ENCODE measurements around the gene TMEM178A.
"Not testable (repeated sequence)": the region's sequence is repeated elsewhere in the genome, so short reads cannot be mapped to it uniquely, and the experiment has no call there.

Gene TMEM178A

GRCh38 chr2:39649511-39649910, 16.2 kb upstream of the TMEM178A start:
- no peak for DNase-seq

- DNase-seq = no peak
These were observed 15.2 kb upstream of the TMEM178A start for GRCh38 chr2:39650468-39650867.

- DNase-seq = not testable (repeated sequence)
These were observed 9.5 kb upstream of the TMEM178A start for GRCh38 chr2:39656215-39656614.

- DNase-seq = no peak
These were observed 8.3 kb upstream of the TMEM178A start for GRCh38 chr2:39657287-39657937.

GRCh38 chr2:39658371-39658770, 7.3 kb upstream of the TMEM178A start:
- DNase-seq = no peak

- no peak for DNase-seq
These were observed 5.7 kb upstream of the TMEM178A start for GRCh38 chr2:39659765-39660611.

GRCh38 chr2:39660612-39661236, 5.0 kb upstream of the TMEM178A start:
- DNase-seq = no peak

- no peak for DNase-seq
These were observed 3.9 kb upstream of the TMEM178A start for GRCh38 chr2:39661826-39662225.

GRCh38 chr2:39663187-39663930, 2.4 kb upstream of the TMEM178A start:
- DNase-seq = no peak

GRCh38 chr2:39664232-39664887, 1.4 kb upstream of the TMEM178A start:
- no peak for DNase-seq

GRCh38 chr2:39664888-39665591, 677 bp upstream of the TMEM178A start:
- no peak for DNase-seq

GRCh38 chr2:39666491-39667101, 879 bp downstream of the TMEM178A start:
- DNase-seq = peak; percentile 31

GRCh38 chr2:39667104-39667885, 1.6 kb downstream of the TMEM178A start:
- no peak for DNase-seq

- no peak for DNase-seq
These were observed 2.2 kb downstream of the TMEM178A start for GRCh38 chr2:39667886-39668276.

- no peak for DNase-seq
These were observed 2.9 kb downstream of the TMEM178A start for GRCh38 chr2:39668576-39669080.

- no peak for DNase-seq
These were observed 5.9 kb downstream of the TMEM178A start for GRCh38 chr2:39671604-39672003.

GRCh38 chr2:39673018-39673417, 7.3 kb downstream of the TMEM178A start:
- no peak for DNase-seq

GRCh38 chr2:39676342-39676741, 10.6 kb downstream of the TMEM178A start:
- DNase-seq = no peak

GRCh38 chr2:39678170-39678569, 12.5 kb downstream of the TMEM178A start:
- no peak for DNase-seq

- peak; percentile 29 for DNase-seq
These were observed 14.1 kb downstream of the TMEM178A start for GRCh38 chr2:39679805-39680204.

All from DMS79 treated with DMSO at 0.1 percent for 48 hours (cell line).